DND-41 (cell line): ENCODE data around the gene IFNA17.

Source experiments
- EZH2 ChIP-seq: IDR thresholded peaks from 3 replicates; pipeline ENCODE4 v1.6.1; 2012; ENCODE audit warnings: borderline replicate concordance, low read depth, mild to moderate bottlenecking, moderate library complexity, low read length, inconsistent platforms; ENCODE audit not compliant: severe bottlenecking
- TF ChIP-seq, protein P1 (sequence below): IDR thresholded peaks from 2 replicates; pipeline ENCODE4 v1.5.1; 2012; ENCODE audit warnings: borderline replicate concordance, low read length, moderate library complexity, mild to moderate bottlenecking; ENCODE audit not compliant: poor library complexity, severe bottlenecking; ENCODE audit errors: extremely low read depth

DNA sequence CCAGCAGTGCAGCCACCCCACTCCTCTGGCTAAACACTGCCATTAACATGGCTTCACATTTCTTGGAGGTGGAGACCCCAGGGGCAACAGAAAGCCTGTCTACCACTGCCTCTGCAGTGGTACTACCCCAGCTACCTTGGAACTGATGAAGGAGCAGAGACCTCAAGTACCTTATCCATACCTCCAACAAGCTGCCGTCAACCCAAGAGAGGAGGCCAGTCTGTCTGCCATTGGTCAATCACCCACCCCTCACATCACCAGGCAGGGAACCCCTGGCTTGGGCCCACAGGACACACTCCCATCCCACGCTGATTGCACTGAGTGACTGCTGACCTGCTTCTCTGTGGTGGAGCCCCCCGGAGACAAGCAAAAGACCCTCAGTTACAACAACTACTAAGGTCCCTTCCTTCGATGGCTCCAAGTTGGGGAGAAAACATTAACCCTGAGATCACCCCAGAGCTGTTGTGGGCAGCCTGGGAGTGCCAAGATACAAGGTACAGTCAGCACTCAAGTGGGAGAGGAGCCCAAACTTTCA lies 6.2 kb upstream of the IFNA17 start:
- TF ChIP-seq, protein P1, sequence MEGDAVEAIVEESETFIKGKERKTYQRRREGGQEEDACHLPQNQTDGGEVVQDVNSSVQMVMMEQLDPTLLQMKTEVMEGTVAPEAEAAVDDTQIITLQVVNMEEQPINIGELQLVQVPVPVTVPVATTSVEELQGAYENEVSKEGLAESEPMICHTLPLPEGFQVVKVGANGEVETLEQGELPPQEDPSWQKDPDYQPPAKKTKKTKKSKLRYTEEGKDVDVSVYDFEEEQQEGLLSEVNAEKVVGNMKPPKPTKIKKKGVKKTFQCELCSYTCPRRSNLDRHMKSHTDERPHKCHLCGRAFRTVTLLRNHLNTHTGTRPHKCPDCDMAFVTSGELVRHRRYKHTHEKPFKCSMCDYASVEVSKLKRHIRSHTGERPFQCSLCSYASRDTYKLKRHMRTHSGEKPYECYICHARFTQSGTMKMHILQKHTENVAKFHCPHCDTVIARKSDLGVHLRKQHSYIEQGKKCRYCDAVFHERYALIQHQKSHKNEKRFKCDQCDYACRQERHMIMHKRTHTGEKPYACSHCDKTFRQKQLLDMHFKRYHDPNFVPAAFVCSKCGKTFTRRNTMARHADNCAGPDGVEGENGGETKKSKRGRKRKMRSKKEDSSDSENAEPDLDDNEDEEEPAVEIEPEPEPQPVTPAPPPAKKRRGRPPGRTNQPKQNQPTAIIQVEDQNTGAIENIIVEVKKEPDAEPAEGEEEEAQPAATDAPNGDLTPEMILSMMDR = no peak
- no peak for TF ChIP-seq EZH2
